OCI-LY1 (cell line): ENCODE data around the gene KLHL29.

Source experiments
- H2AFZ ChIP-seq: fragments of 200-600 bp; sonication (generic), shearing (Covaris generic); 2 replicates; pipeline ENCODE4 v1.6.0; 2014; ENCODE audit warnings: antibody characterized with exemption, mild to moderate bottlenecking, low read length
- H3F3A ChIP-seq: fragments of 200-600 bp; sonication (generic), shearing (Covaris generic); 2 replicates; pipeline ENCODE4 v1.6.0; 2014; ENCODE audit warnings: mild to moderate bottlenecking, antibody characterized with exemption, low read length, moderate library complexity; ENCODE audit not compliant: insufficient read depth
- H3K27ac ChIP-seq: fragments of 200-600 bp; sonication (generic); 2 replicates; pipeline ENCODE4 v1.5.1; 2014; ENCODE audit warnings: low read length, mixed run types, mild to moderate bottlenecking, low read depth; ENCODE audit not compliant: poor library complexity, severe bottlenecking
- H3K27me3 ChIP-seq: fragments of 200-600 bp; sonication (generic); 2 replicates; pipeline ENCODE4 v1.6.0; 2014; ENCODE audit warnings: antibody characterized with exemption, mild to moderate bottlenecking, low read length, moderate library complexity; ENCODE audit not compliant: insufficient read depth
- H3K36me3 ChIP-seq: fragments of 200-600 bp; sonication (generic); 2 replicates; pipeline ENCODE4 v1.6.1; 2014; ENCODE audit warnings: mild to moderate bottlenecking, antibody characterized with exemption, low read length, moderate library complexity, mixed read lengths; ENCODE audit not compliant: insufficient read depth
- H3K4me1 ChIP-seq: fragments of 200-600 bp; sonication (generic); 2 replicates; pipeline ENCODE4 v1.5.1; 2014; ENCODE audit warnings: mild to moderate bottlenecking, low read length, moderate library complexity; ENCODE audit not compliant: insufficient read depth, severe bottlenecking
- H3K4me2 ChIP-seq: fragments of 200-600 bp; sonication (generic), shearing (Covaris generic); 2 replicates; pipeline ENCODE4 v1.6.1; 2014; ENCODE audit warnings: low read length
- H3K4me3 ChIP-seq: fragments of 200-600 bp; sonication (generic); 2 replicates; pipeline ENCODE4 v1.5.1; 2014; ENCODE audit warnings: low read length, low read depth, mild to moderate bottlenecking, mixed read lengths; ENCODE audit not compliant: poor library complexity, severe bottlenecking
- H3K79me2 ChIP-seq: fragments of 200-600 bp; shearing (Covaris generic); 2 replicates; pipeline ENCODE4 v1.6.1; 2016; ENCODE audit warnings: mixed run types, low read length, mixed read lengths; ENCODE audit not compliant: insufficient read depth
- H3K9ac ChIP-seq: fragments of 200-600 bp; sonication (generic), shearing (Covaris generic); 2 replicates; pipeline ENCODE4 v1.6.1; 2014; ENCODE audit warnings: mild to moderate bottlenecking, low read length, mixed read lengths
- H3K9me2 ChIP-seq: fragments of 200-600 bp; sonication (generic), shearing (Covaris generic); 2 replicates; pipeline ENCODE4 v1.6.1; 2014; ENCODE audit warnings: low read depth, mild to moderate bottlenecking, low read length, mixed read lengths
- H3K9me3 ChIP-seq: fragments of 200-600 bp; shearing (Covaris generic); 2 replicates; pipeline ENCODE4 v1.6.1; 2014; ENCODE audit warnings: low read length, mixed read lengths
- H4K20me1 ChIP-seq: fragments of 200-600 bp; sonication (generic), shearing (Covaris generic); 2 replicates; pipeline ENCODE4 v1.6.0; 2016; ENCODE audit warnings: mild to moderate bottlenecking, low read length; ENCODE audit not compliant: insufficient read depth
- EZH2 ChIP-seq: fragments of 200-600 bp; sonication (generic), shearing (Covaris generic); IDR thresholded peaks from 2 replicates; pipeline ENCODE4 v1.8.0; 2017; ENCODE audit warnings: borderline replicate concordance, mixed run types, mild to moderate bottlenecking, antibody characterized with exemption, low read length, moderate library complexity, mixed read lengths
- TF ChIP-seq, protein P1 (sequence below): fragments of 200-600 bp; sonication (generic), shearing (Covaris generic); IDR thresholded peaks from 2 replicates; pipeline ENCODE4 v1.5.1; 2017; ENCODE audit warnings: mild to moderate bottlenecking, antibody characterized with exemption, low read length, moderate library complexity, mixed read lengths

KLHL29 gene

DNA sequence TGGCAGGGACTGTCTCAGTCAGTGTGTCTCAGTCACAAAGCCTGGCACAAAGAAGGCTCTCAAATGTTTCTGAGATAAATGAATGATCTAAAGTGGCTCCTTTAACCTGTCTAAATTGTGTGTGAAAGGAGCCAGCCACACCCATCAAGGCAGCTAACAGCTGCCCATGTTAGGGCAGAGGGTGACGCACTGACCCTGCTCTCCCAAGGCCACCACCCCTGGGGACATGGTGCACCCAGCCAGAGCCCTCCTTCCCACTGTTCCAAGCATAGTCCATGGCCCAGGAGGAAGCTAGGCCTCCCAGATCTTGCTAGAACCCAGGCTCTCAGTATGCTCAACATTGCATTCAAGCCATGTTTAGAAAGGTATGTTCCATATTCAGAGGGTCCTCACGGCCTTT lies 100.3 kb downstream of the KLHL29 start:
- no peaks in the 10 kb centered on the region for H4K20me1 ChIP-seq
- no peaks in the 10 kb centered on the region for H3F3A ChIP-seq
- no peak overlapping the region for H3K27ac ChIP-seq
- no peaks in the 10 kb centered on the region for H3K36me3 ChIP-seq
- no peaks in the 10 kb centered on the region for H3K9me3 ChIP-seq
- no peaks in the 10 kb centered on the region for H3K79me2 ChIP-seq
- no peaks in the 10 kb centered on the region for H3K4me1 ChIP-seq
- 0 out of 2 replicates have a peak, but pooled peaks cover 3% of the 10 kb centered on the region for H3K27me3 ChIP-seq
- TF ChIP-seq, protein P1, sequence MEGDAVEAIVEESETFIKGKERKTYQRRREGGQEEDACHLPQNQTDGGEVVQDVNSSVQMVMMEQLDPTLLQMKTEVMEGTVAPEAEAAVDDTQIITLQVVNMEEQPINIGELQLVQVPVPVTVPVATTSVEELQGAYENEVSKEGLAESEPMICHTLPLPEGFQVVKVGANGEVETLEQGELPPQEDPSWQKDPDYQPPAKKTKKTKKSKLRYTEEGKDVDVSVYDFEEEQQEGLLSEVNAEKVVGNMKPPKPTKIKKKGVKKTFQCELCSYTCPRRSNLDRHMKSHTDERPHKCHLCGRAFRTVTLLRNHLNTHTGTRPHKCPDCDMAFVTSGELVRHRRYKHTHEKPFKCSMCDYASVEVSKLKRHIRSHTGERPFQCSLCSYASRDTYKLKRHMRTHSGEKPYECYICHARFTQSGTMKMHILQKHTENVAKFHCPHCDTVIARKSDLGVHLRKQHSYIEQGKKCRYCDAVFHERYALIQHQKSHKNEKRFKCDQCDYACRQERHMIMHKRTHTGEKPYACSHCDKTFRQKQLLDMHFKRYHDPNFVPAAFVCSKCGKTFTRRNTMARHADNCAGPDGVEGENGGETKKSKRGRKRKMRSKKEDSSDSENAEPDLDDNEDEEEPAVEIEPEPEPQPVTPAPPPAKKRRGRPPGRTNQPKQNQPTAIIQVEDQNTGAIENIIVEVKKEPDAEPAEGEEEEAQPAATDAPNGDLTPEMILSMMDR: no peak
- no peak for TF ChIP-seq EZH2
- H3K9me2 ChIP-seq: no peaks in the 10 kb centered on the region
- no peak overlapping the region for H2AFZ ChIP-seq
- H3K4me3 ChIP-seq: no peak overlapping the region
- no peak overlapping the region for H3K4me2 ChIP-seq
- no peak overlapping the region for H3K9ac ChIP-seq

DNA sequence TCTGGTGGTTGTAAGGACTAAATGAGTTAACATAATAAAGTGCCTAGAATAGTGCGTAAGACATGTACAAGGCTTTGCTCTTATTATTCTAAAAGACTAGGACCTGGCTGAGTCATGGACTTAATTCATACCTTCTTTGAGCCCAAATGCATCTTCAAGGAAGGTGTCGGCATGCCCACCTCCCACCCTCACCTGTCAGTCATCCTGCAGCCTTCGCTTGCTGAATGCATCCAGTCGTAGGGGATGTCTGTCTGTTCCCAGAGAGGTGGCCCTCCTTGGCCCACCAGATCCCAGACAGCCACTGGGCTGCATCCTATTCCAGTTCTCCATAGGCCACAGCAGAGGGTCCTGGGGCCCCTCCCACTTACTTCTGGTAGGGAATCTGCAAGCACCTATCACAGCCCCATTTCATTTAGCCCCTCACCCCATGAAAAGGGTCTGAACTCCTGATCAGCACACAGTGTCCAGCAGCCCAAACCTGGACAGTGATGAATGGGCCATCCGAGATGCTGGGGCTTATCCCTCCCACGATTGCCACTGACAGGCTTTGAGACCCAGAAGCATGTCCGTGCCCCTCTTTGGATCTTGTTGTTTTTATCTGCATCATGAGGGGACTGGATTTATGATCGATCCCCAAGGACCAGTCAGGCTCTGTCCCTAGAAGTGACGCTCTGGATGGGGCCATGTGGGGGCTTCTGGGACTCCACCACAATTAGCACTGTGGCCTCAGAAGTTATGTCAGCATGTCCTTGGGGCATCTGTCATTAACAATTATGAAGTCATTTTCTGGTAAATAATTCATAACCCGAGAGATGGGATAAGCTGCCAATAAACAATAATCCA lies 101.1 kb downstream of the KLHL29 start:
- H2AFZ ChIP-seq: no peak overlapping the region
- no peak overlapping the region for H3K9ac ChIP-seq
- no peak overlapping the region for H3K27ac ChIP-seq
- H3K4me1 ChIP-seq: no peaks in the 10 kb centered on the region
- no peaks in the 10 kb centered on the region for H4K20me1 ChIP-seq
- H3K9me2 ChIP-seq: no peaks in the 10 kb centered on the region
- TF ChIP-seq, protein P1: no peak
- TF ChIP-seq EZH2: no peak
- H3K36me3 ChIP-seq: no peaks in the 10 kb centered on the region
- no peaks in the 10 kb centered on the region for H3F3A ChIP-seq
- H3K4me2 ChIP-seq: no peak overlapping the region
- 0 out of 2 replicates have a peak, but pooled peaks cover 3% of the 10 kb centered on the region for H3K27me3 ChIP-seq
- H3K4me3 ChIP-seq: no peak overlapping the region
- no peaks in the 10 kb centered on the region for H3K9me3 ChIP-seq
- no peaks in the 10 kb centered on the region for H3K79me2 ChIP-seq

DNA sequence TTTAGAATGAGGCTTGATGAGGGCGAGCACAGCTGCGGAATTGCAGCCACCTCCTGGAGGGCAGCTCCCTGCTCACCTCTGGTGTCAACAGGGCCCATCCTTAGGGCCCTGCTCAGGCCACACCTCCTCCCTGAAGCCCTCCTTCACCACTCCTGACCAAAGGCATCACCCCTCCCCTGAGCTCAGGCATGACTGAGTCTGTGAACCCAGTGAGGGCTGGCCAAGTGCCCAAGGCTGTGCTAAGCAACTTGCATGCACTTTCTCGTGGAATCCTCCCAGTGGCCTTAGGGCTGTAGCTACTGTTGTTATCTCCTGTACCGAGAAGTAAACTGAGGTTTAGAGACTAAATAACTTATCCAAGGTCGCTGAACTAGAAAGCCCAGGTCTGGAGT lies 101.7 kb downstream of the KLHL29 start:
- no peak overlapping the region for H3K4me2 ChIP-seq
- H3K79me2 ChIP-seq: no peaks in the 10 kb centered on the region
- H3K9me3 ChIP-seq: no peaks in the 10 kb centered on the region
- 0 out of 2 replicates have a peak, but pooled peaks cover 3% of the 10 kb centered on the region for H3K27me3 ChIP-seq
- no peak overlapping the region for H3K9ac ChIP-seq
- H3K4me1 ChIP-seq: no peaks in the 10 kb centered on the region
- TF ChIP-seq EZH2: no peak
- TF ChIP-seq, protein P1: no peak
- H2AFZ ChIP-seq: no peak overlapping the region
- H4K20me1 ChIP-seq: no peaks in the 10 kb centered on the region
- H3F3A ChIP-seq: no peaks in the 10 kb centered on the region
- H3K36me3 ChIP-seq: no peaks in the 10 kb centered on the region
- H3K9me2 ChIP-seq: no peaks in the 10 kb centered on the region
- no peak overlapping the region for H3K27ac ChIP-seq
- H3K4me3 ChIP-seq: no peak overlapping the region
